SK-N-SH treated with all-trans-retinoic acid at 6 μM for 48 hours (cell line): Measurements from ENCODE around the gene TRIM40.

ENCODE experiments used
- BACH2 ChIP-seq: fragments of 250-450 bp; sonication (Bioruptor Pico); IDR thresholded peaks from 2 replicates; pipeline ENCODE4 v1.9.0; 2021; ENCODE audit warnings: mild to moderate bottlenecking, borderline replicate concordance
- ZNF565 ChIP-seq: fragments of 450-650 bp; formaldehyde crosslinking; conservative IDR thresholded peaks from 2 replicates; pipeline ENCODE4 v1.5.0; 2020; ENCODE audit warnings: low read depth, mild to moderate bottlenecking, moderate library complexity

DNA sequence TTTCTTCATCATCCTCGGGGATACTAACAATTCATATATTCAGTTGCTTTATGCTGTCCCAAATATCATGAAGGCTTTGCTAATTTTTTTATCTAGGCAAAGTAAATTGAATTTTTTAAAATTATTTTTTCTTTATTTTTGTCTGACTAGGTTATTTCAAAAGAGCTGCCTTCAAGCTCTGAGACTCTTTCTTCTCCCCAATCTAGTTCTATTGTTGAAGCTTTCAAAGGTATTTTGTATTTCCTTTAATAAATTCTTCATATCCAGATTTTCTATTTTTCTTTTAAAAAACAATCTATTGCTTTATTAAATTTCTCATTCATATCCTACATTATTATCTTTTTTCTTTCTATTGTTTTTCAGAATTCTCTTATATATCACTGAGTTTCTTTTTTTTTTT is 44.2 kb downstream of the TRIM40 start:
- TF ChIP-seq BACH2 (CRISPR knock-in tag), result no peak
- no peak for TF ChIP-seq ZNF565
